ENCODE data around the gene UBE2U. TPM values are rescaled to one million over a fixed set of nuclear protein-coding genes. Genes with fewer than 3 reads are reported as not detected.

UBE2U gene
- total and polyA plus RNA-seq, 10 of the 15 experiments (the other 5 are each of a cell fraction or from before 2014, with no cell fraction given), result not detected

GRCh38 chr1:64235910-64236309, 32.5 kb downstream of the UBE2U start:
- BruUV-seq (replicated peaks), result no TSS peak
- RAD21 ChIA-PET (ENCODE audit: unreplicated experiment), result no interaction called here
- Histone ChIP-seq H3K27ac (ENCODE audit: control insufficient read depth, insufficient read depth) (no peak overlapping the region), H4K20me1 (ENCODE audit: control insufficient read depth, insufficient read depth) (no peaks in the 10 kb centered on the region), H3K4me3 (no peak overlapping the region), H3K4me1 (ENCODE audit: control insufficient read depth, insufficient read depth, low read length) (no peaks in the 10 kb centered on the region), H3K36me3 (ENCODE audit: control insufficient read depth in 2 of 2, insufficient read depth in 2 of 2, low read length in 1 of 2) (no peaks in the 10 kb centered on the region), H2AFZ (ENCODE audit: control insufficient read depth, low read depth, low read length) (no peak overlapping the region), H3K9ac (ENCODE audit: control insufficient read depth, insufficient read depth, low read length) (no peak overlapping the region), H3K9me3 (replicated peaks; ENCODE audit: control insufficient read depth, insufficient read depth, low read length) (no peaks in the 10 kb centered on the region), H3K4me2 (ENCODE audit: control insufficient read depth, insufficient read depth) (no peak overlapping the region), H3K79me2 (ENCODE audit: control insufficient read depth, insufficient read depth, low read length) (no peaks in the 10 kb centered on the region), H3K27me3 (replicated peaks in 1 of 2; ENCODE audit: control insufficient read depth in 2 of 2, insufficient read depth in 2 of 2, low read length in 1 of 2) (no peaks in the 10 kb centered on the region; a peak in 1 of 4 replicates)
- DNase-seq (ENCODE audit: low read depth, low spot score), result no peak
- 44% methylated on average over 1 of the region's 1 CpG for WGBS (ENCODE audit: insufficient coverage, insufficient replicate concordance, low lambda C conversion rate, missing lambda C conversion rate)
- in situ Hi-C loops (cut with MboI), result no loop called here
- no peak for ATAC-seq
- FAIRE-seq, result no peak
- SMC1A ChIA-PET (ENCODE audit: uncharacterized antibody, unreplicated experiment), result interaction anchor here (0.5 to 1.3 kb wide), 2 partner anchors 19 to 54 kb away, joined by 3 read pairs; no protein-coding TSS in a partner anchor
- POLR2A ChIA-PET, result interaction anchor here (0.5 kb wide), 1 partner anchor 108 kb away, joined by 3 read pairs; no protein-coding TSS in a partner anchor
- intact Hi-C loops (cut with micrococcal nuclease; ENCODE audit: unreplicated experiment), result no loop called here
- CTCF ChIA-PET, result interaction anchor here (1.9 kb wide), 1 partner anchor 544 kb away, joined by 5 read pairs; no protein-coding TSS in a partner anchor
- TF ChIP-seq, protein P1, sequence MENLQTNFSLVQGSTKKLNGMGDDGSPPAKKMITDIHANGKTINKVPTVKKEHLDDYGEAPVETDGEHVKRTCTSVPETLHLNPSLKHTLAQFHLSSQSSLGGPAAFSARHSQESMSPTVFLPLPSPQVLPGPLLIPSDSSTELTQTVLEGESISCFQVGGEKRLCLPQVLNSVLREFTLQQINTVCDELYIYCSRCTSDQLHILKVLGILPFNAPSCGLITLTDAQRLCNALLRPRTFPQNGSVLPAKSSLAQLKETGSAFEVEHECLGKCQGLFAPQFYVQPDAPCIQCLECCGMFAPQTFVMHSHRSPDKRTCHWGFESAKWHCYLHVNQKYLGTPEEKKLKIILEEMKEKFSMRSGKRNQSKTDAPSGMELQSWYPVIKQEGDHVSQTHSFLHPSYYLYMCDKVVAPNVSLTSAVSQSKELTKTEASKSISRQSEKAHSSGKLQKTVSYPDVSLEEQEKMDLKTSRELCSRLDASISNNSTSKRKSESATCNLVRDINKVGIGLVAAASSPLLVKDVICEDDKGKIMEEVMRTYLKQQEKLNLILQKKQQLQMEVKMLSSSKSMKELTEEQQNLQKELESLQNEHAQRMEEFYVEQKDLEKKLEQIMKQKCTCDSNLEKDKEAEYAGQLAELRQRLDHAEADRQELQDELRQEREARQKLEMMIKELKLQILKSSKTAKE (IDR thresholded peaks at IDR 0.05; ENCODE audit: low read depth, poor library complexity, severe bottlenecking), result no peak
- TF ChIP-seq, protein P2, sequence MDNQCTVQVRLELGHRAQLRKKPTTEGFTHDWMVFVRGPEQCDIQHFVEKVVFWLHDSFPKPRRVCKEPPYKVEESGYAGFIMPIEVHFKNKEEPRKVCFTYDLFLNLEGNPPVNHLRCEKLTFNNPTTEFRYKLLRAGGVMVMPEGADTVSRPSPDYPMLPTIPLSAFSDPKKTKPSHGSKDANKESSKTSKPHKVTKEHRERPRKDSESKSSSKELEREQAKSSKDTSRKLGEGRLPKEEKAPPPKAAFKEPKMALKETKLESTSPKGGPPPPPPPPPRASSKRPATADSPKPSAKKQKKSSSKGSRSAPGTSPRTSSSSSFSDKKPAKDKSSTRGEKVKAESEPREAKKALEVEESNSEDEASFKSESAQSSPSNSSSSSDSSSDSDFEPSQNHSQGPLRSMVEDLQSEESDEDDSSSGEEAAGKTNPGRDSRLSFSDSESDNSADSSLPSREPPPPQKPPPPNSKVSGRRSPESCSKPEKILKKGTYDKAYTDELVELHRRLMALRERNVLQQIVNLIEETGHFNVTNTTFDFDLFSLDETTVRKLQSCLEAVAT (IDR thresholded peaks at IDR 0.05), result no peak
- TF ChIP-seq PRDM15 (CRISPR knock-in tag; IDR thresholded peaks at IDR 0.05), result no peak
- TF ChIP-seq, protein P3, sequence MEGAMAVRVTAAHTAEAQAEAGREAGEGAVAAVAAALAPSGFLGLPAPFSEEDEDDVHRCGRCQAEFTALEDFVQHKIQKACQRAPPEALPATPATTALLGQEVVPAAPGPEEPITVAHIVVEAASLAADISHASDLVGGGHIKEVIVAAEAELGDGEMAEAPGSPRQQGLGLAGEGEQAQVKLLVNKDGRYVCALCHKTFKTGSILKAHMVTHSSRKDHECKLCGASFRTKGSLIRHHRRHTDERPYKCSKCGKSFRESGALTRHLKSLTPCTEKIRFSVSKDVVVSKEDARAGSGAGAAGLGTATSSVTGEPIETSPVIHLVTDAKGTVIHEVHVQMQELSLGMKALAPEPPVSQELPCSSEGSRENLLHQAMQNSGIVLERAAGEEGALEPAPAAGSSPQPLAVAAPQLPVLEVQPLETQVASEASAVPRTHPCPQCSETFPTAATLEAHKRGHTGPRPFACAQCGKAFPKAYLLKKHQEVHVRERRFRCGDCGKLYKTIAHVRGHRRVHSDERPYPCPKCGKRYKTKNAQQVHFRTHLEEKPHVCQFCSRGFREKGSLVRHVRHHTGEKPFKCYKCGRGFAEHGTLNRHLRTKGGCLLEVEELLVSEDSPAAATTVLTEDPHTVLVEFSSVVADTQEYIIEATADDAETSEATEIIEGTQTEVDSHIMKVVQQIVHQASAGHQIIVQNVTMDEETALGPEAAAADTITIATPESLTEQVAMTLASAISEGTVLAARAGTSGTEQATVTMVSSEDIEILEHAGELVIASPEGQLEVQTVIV (IDR thresholded peaks at IDR 0.05; ENCODE audit: borderline replicate concordance, partially characterized antibody), result no peak
- TF ChIP-seq JUND (IDR thresholded peaks at IDR 0.05; ENCODE audit: low read depth, low read length), result no peak
- no peak for TF ChIP-seq YY1 (IDR thresholded peaks at IDR 0.05; ENCODE audit: low read depth, low read length)
- no peak for TF ChIP-seq JUNB (IDR thresholded peaks at IDR 0.05)
- no peak for TF ChIP-seq SMC3 (IDR thresholded peaks at IDR 0.05; ENCODE audit: borderline replicate concordance, low read length)
- no peak for TF ChIP-seq SIN3A (IDR thresholded peaks at IDR 0.05; ENCODE audit: low read depth, low read length)
- no peak for TF ChIP-seq IRF4 (IDR thresholded peaks at IDR 0.05; ENCODE audit: low read depth, low read length)

All from GM12878 (cell line).